Thyroid gland (tissue), 4 donors: Measurements from ENCODE around the gene SYP. TPM values are rescaled to one million over a fixed set of nuclear protein-coding genes. Genes with fewer than 3 reads are reported as not detected.

Experiments
- DNase-seq, 2 donors: peaks; one replicate each; pipeline ENCODE4 v3.0.0-alpha.2; 2019
- H3K27ac ChIP-seq, 3 donors: fragments of 200-600 bp; sonication (generic); 1 replicate in 2 of 3; 2 replicates in 1 of 3; pipeline ENCODE4 v1.5.1; 2016 to 2019; ENCODE audit warnings: mild to moderate bottlenecking in 1 of 3, moderate library complexity in 1 of 3
- H3K27me3 ChIP-seq: fragments of 200-600 bp; sonication (generic); one replicate; pipeline ENCODE4 v1.5.1; 2019
- H3K36me3 ChIP-seq, 2 donors: fragments of 200-600 bp; sonication (generic); one replicate each; pipeline ENCODE4 v1.5.1; 2016 to 2019
- H3K4me1 ChIP-seq, 2 donors: fragments of 200-600 bp; sonication (generic); one replicate each; pipeline ENCODE4 v1.5.1; 2017 to 2019
- H3K4me3 ChIP-seq, 3 donors: fragments of 200-600 bp; sonication (generic); replicated peaks in 1 of 3; 1 replicate in 2 of 3; 2 replicates in 1 of 3; pipeline ENCODE4 v1.5.1; 2016; ENCODE audit warnings: mild to moderate bottlenecking in 1 of 3
- H3K9me3 ChIP-seq: fragments of 200-600 bp; sonication (generic); one replicate; pipeline ENCODE4 v1.5.1; 2017
- CTCF ChIP-seq, 6 experiments: fragments of 200-600 bp in 3 of 6; fragments of 450-650 bp in 3 of 6; sonication (generic) in 3 of 6; IDR thresholded peaks; one replicate each; pipeline ENCODE4 v1.5.1; 2016 to 2019; ENCODE audit warnings: antibody characterized with exemption in 6 of 6, mild to moderate bottlenecking in 2 of 6, inconsistent platforms in 1 of 6, moderate library complexity in 1 of 6
- POLR2A ChIP-seq, 2 donors: fragments of 450-650 bp; IDR thresholded peaks; one replicate each; pipeline ENCODE4 v1.6.1; 2017; ENCODE audit warnings: antibody characterized with exemption in 2 of 2, mild to moderate bottlenecking in 2 of 2, moderate library complexity in 1 of 2
- WGBS, 2 donors: methylation state at CpG; one replicate each; pipeline ENCODE4 v1.1.5; 2017; 5-methylcytosine and 5-hydroxymethylcytosine counted together
- intact Hi-C: fragments of 100-400 bp; cut with DNase I; formaldehyde crosslinking; loops from one replicate; pipeline ENCODE4 v1.15.1; 2023
- total RNA-seq, 4 donors: library from RNA; depleted of rRNA; stranded (reverse); fragments of >200 nt; gene quantifications; one replicate each; pipeline ENCODE4 v1.2.3, GENCODE V29; 2016

SYP gene
- 1 to 10 TPM; 1.9 to 4.8 (median 2.7) TPM for total RNA-seq

GRCh38 chrX:49199906-49200771 lies at the start of gene SYP:
SYP (minus strand) TSS chrX:49200193; CDS start chrX:49200186, 7 bp downstream.
- intact Hi-C loops, result no loop called here
- Histone ChIP-seq H3K27me3 (no peaks in the 10 kb centered on the region), H3K4me3 (no peak within 1 kb of the TSS), H3K4me1 (peaks cover 3 to 5% of the 10 kb centered on the region in 2 donors), H3K27ac (peak within 1 kb of the TSS in 1 of 3 donors; percentile 28), H3K9me3 (no peaks in the 10 kb centered on the region), H3K36me3 (no peaks in the 10 kb centered on the region)
- peak in 1 of 2 donors; percentile 75 for TF ChIP-seq POLR2A (IDR thresholded peaks at IDR 0.05)
- no peak for TF ChIP-seq CTCF (IDR thresholded peaks at IDR 0.05)
- 1 to 2% methylated on average over 12 to 16 of the region's 61 CpGs for WGBS, 2 donors
- DNase-seq, result peak; percentile 90 to 92

GRCh38 chrX:49249616-49250015 lies 49.6 kb upstream of the SYP start:
- no peaks in the 10 kb centered on the region for H3K4me1 ChIP-seq
- H3K9me3 ChIP-seq, result no peaks in the 10 kb centered on the region
- DNase-seq, result no peak
- no peak overlapping the region for H3K27ac ChIP-seq
- no peak overlapping the region for H3K4me3 ChIP-seq
- intact Hi-C loops, result no loop called here
- WGBS, 2 donors, result 80 to 100% methylated on average over 2 of the region's 9 CpGs
- TF ChIP-seq POLR2A (IDR thresholded peaks at IDR 0.05) (no peak), CTCF (IDR thresholded peaks at IDR 0.05) (no peak)
- no peaks in the 10 kb centered on the region for H3K36me3 ChIP-seq
- no peaks in the 10 kb centered on the region for H3K27me3 ChIP-seq

- H3K4me3 ChIP-seq, result no peak overlapping the region
- no peaks in the 10 kb centered on the region for H3K9me3 ChIP-seq
- intact Hi-C loops, result no loop called here
- no peaks in the 10 kb centered on the region for H3K27me3 ChIP-seq
- no peak for DNase-seq
- H3K36me3 ChIP-seq, result no peaks in the 10 kb centered on the region
- no peaks in the 10 kb centered on the region for H3K4me1 ChIP-seq
- no peak overlapping the region for H3K27ac ChIP-seq
- WGBS, 2 donors, result 83 to 94% methylated on average over 2 to 5 of the region's 6 CpGs
- no peak for TF ChIP-seq CTCF (IDR thresholded peaks at IDR 0.05)
- no peak for TF ChIP-seq POLR2A (IDR thresholded peaks at IDR 0.05)
Observed at GRCh38 chrX:49249071-49249470, 49.1 kb upstream of the SYP start.

GRCh38 chrX:49247916-49248811 lies 48.2 kb upstream of the SYP start:
- 60 to 97% methylated on average over 1 to 5 of the region's 28 CpGs for WGBS, 2 donors
- no peak for DNase-seq
- Histone ChIP-seq H3K4me1 (no peaks in the 10 kb centered on the region), H3K27ac (no peak overlapping the region), H3K27me3 (no peaks in the 10 kb centered on the region), H3K9me3 (no peaks in the 10 kb centered on the region), H3K36me3 (no peaks in the 10 kb centered on the region), H3K4me3 (no peak overlapping the region)
- intact Hi-C loops, result no loop called here
- TF ChIP-seq POLR2A (IDR thresholded peaks at IDR 0.05) (no peak), CTCF (IDR thresholded peaks at IDR 0.05) (no peak)
